Activated T-cell treated with anti-CD3 and anti-CD28 coated beads for 1 hour (primary cell): Measurements from ENCODE around the gene PSMG4.

ENCODE experiments used
- DNase-seq: peaks from one replicate; pipeline ENCODE4 v3.0.0-alpha.2; 2020; ENCODE audit warnings: low read depth

The PSMG4 gene

DNA sequence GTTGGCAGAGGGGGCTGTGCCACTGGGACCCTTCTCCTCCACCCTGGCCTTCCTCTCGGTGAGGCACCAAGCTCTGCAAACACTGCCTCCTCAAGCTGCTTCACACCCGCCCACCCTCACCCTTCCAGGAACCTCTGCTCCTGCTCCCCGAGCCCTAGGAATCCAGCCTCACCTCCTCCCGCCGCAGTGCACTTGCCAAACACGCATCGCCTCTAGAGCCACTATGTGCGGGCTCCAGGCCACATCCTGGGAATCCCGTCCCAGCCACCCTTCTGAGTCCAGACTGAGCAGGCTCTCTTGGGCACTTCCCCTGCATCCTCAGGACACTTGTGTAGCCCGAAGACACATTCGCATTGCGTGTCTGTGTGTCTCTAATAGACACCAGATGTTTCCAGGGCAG is 18.5 kb downstream of the PSMG4 start:
- no peak for DNase-seq

GRCh38 chr6:3277851-3278416 is 19.2 kb downstream of the PSMG4 start:
- DNase-seq, result no peak

GRCh38 chr6:3278691-3279090 is 19.9 kb downstream of the PSMG4 start:
- no peak for DNase-seq

GRCh38 chr6:3280091-3280490 is 21.3 kb downstream of the PSMG4 start:
- no peak for DNase-seq

GRCh38 chr6:3280866-3281465 is 22.2 kb downstream of the PSMG4 start:
- no peak for DNase-seq

- no peak for DNase-seq
Measured at GRCh38 chr6:3281631-3282475, 23.1 kb downstream of the PSMG4 start.

- DNase-seq, result no peak
Measured at GRCh38 chr6:3282476-3283236, 23.9 kb downstream of the PSMG4 start.

DNA sequence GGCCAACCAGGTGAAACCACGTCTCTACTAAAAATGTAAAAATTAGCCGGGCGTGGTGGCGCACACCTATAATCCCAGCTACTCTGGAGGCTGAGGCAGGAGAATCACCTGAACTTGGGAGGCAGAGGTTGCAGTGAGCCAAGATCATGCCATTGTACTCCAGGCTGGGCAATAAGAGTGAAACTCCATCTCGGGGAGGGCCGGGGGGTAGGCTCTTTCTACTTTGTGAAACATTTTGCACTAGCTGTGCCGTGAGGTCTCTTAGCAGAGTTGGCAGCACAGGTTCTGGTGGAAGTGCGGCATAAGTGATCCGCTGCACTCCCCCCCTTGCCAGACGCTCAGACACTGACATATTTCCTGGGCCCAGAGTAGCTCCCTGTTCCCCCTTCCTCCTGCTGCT is 24.5 kb downstream of the PSMG4 start:
- DNase-seq, result no peak

DNA sequence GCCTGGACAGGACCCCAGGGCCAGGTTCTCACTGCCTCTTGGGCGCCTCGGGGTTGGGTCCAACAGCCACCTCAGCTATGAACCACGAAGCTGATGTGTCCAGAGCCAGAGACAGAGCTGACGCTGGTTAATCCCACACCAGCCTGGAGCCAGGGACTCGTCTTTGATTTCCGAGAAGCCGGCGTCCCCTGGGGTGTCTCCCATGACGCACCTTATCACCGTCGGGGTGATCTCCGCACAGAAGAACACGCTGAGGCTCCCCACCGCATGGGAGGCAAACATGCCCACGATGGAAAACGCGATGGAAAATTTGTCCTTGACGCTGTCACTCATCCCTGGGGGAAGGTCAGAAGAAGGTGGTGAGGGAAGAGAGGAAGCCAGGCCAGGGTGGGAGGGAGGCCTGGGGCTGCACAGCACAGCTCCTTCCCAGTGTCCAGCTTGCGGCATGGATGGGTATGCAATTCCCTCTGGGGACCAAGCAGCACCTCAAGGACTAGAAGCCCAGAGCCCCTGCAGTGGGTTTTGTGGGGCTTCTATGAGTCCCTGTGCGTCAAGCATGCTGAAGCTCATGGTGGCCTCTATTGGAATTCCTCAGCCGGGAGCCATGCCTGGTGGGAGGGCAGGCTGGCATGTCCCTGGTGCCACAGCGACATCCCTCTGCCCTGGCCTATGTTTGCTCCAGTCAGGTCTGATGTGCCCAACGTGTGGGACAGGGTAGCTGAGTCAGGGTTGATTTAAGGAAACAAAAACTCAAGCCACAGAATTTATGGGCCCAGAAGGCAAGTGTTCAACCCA is 25.1 kb downstream of the PSMG4 start:
- DNase-seq, result no peak

GRCh38 chr6:3284436-3284876 is 25.7 kb downstream of the PSMG4 start:
- no peak for DNase-seq

DNA sequence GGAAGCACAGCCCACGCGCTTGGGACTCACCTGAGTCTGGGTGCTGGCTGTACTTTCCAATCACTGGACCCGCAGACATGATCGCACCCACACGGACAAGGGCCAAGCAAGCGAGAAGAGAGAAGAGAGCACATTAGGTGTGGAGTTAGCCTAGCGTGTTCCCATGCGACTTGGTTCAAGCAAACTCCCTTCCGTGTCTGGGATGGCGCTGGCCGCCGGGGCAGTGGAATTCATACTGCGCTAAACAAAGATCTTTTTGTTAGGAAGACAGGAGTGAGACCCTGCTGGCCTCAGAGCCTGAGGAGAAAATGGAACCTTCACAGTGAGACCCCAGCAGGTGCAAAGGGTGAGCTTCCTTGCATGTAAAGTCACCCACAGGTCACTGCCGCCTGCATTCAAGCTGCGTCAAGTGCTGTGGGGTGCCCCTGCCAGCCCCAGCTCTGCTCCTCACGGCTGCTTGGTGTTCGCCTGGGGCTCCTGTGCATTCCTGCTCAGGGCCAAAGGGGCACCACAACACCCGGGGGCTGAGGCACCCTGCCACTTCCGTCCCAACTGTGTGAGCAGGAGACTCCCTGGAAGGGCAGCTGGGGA is 26.4 kb downstream of the PSMG4 start:
- no peak for DNase-seq

- no peak for DNase-seq
Measured at GRCh38 chr6:3285732-3286131, 27.0 kb downstream of the PSMG4 start.

- no peak for DNase-seq
Measured at GRCh38 chr6:3286641-3287171, 28.0 kb downstream of the PSMG4 start.

DNA sequence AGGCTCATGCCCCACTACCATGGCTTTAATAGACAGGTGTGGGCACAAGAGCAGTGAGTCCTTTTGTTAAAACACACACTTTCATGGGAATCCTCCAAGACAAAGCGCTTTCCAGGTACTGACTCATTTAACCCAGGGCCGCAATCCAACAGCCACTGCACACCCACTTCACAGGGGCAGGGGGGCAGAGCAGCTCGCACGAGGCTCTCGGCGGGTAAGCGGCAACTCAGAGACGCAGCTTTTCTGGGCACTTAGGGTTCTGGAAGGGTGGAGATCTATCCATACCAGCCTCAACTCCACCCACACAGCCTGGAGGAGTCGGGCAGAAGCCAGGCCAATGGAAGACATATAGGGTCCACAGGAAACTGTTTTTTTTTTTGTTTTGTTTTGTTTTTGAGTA is 28.6 kb downstream of the PSMG4 start:
- no peak for DNase-seq

GRCh38 chr6:3287976-3288707 is 29.4 kb downstream of the PSMG4 start:
- DNase-seq, result no peak

DNA sequence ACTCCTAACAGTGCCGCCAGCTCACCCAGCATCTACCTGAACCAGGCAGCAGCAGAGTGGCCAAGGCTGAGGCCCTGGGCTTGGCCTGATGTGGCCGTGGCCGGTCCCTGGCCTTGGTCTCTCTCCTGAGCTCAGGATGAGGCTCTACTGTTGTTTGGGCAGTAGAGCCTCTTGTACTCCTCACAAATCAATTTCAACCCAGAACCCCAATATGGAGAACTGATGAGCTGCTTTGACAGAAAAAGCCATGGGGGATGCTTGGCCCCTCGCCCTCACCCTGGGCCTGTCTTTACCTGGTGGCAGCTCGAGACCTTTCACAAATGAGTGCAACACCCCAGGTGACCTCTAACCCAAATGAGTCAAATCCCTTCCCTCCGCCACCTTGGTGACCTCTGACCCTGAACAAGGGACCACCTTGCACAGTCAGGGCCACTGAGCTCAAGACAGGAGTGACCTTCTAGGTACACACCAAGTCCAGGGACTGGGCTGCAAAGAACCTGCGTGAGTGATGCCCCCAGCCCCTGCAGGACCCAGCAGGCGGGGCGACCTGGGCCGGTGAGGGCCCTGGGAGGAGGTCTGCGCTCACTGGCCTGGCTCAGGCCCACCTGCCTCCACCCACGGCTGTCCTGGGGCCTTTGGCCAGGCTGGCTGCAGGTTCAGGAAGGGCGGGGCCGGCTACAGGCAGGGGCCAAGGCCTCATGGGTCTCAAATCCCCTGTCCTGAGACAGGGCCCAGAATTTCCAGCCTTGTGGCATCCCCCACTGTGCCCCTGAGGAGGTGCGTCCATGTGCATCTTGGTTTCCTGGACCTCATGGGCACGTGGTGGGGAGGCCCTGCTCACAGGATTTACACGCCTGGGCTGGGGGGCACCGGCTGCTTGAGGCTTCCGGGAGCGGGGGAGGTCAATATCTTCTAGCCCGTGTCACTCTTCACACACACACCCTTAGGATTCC is 30.2 kb downstream of the PSMG4 start:
- DNase-seq, result no peak

DNA sequence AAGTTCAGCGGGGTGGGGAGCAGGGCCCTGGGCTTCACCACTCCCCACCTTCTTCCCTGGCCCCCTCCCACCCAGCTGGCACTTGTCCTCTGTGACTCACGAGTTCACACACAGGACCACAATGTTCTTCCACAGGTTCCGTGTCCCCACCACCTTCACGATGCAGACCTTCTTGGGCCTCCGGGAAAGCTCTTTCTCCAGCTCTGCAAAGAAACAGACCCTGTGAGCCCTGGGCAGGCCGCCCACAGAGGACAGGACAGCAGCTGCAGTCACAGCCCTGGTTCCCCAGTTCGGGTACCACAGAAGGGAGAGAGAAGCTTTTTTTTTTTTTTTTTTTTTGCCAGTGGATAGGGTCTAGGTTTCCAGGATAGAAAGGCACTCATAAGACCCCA is 30.9 kb downstream of the PSMG4 start:
- no peak for DNase-seq

DNA sequence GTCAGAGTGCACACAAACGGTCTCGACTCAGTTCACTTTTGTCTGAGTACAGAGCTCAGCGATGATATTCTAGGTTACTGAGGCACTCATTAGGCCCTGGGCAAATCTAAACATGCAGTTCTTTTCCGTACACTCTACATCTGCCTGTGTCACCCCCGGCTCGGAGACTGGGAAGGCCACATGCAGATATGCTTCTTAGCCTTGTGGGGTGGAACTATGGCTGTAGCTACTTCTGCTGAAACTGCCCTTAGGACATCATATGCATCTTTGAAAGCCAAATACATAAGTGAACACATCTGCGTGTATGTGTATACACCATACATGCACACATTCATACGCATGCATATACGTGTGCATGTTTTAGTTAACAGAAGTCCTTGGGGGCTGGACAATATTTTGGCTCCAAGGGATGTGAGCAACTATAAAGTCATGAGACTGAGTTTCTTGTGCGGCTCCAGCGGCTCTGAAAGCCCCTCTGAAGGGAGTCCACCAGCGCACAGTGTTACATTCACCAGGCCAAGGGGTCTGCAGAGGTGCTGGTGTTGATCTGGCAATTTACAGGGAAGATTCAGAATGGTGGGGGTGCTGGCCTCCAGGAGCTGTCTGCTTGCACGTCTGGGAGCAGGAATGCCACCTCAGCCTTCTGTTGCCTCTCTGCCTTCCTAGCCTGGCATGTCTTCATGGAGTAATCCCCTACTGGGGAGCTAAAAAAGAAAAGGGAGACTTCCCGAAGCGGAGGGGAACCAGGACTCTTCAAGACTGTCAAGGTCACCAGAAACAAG is 31.6 kb downstream of the PSMG4 start:
- DNase-seq, result no peak

- DNase-seq, result no peak
Measured at GRCh38 chr6:3290931-3291211, 32.1 kb downstream of the PSMG4 start.
